Peyer's patch (tissue), 4 donors: ENCODE measurements around the gene LAMA5.

ENCODE experiments used
- CTCF ChIP-seq, 6 experiments: fragments of 450-650 bp in 4 of 6; fragments of 200-600 bp in 2 of 6; sonication (generic) in 1 of 6; IDR thresholded peaks; one replicate each; pipeline ENCODE4 v1.5.1; 2017 to 2019; ENCODE audit warnings: antibody characterized with exemption in 6 of 6, mild to moderate bottlenecking in 3 of 6, moderate library complexity in 1 of 6
- POLR2A ChIP-seq, 2 donors: fragments of 450-650 bp; IDR thresholded peaks; one replicate each; pipeline ENCODE4 v1.5.1; 2017; ENCODE audit warnings: antibody characterized with exemption in 2 of 2, mild to moderate bottlenecking in 2 of 2, moderate library complexity in 2 of 2

GRCh38 chr20:62382306-62383198 lies 15.4 kb upstream of the LAMA5 start:
- TF ChIP-seq CTCF (IDR thresholded peaks at IDR 0.05) (peak; percentile 79 to 94 (median 91)), POLR2A (IDR thresholded peaks at IDR 0.05) (peak in 1 of 2 donors; percentile 14)
